ENCODE results near the gene RBAK. TPM values are rescaled to one million over a fixed set of nuclear protein-coding genes. Genes with fewer than 3 reads are reported as not detected.
"Not testable (repeated sequence)": the region's sequence is repeated elsewhere in the genome, so short reads cannot be mapped to it uniquely, and the experiment has no call there.

The RBAK gene
- total RNA-seq, 1 donor from 2014 or later = 24.5 TPM

DNA sequence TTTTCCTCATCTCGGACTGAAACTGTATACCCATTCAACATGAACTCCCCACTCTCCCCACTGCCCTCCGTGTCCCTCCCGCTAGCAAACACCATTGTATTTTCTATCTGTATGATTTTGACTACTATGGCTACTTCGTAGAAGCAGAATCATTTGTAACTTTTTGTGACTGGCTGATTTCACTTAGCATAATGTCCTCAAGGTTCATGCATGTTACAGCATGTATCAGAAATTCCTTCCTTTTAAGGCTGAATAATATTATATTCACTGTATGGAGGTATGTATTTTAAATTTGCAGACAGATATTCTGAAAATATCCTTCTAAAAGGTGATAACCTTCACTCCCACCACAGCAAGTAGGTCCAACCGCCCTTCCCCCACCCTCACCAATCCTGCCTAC, 43.7 kb upstream of the RBAK start:
- no peak overlapping the region for H3K4me3 Mint-ChIP-seq
- H3K27ac Mint-ChIP-seq = no peak overlapping the region
- no peaks in the 10 kb centered on the region for H3K27me3 ChIP-seq
- H3K36me3 Mint-ChIP-seq = peaks cover 18% of the 10 kb centered on the region
- TF ChIP-seq EZH2phosphoT487 (IDR thresholded peaks at IDR 0.05) = no peak
- TF ChIP-seq, protein P1, sequence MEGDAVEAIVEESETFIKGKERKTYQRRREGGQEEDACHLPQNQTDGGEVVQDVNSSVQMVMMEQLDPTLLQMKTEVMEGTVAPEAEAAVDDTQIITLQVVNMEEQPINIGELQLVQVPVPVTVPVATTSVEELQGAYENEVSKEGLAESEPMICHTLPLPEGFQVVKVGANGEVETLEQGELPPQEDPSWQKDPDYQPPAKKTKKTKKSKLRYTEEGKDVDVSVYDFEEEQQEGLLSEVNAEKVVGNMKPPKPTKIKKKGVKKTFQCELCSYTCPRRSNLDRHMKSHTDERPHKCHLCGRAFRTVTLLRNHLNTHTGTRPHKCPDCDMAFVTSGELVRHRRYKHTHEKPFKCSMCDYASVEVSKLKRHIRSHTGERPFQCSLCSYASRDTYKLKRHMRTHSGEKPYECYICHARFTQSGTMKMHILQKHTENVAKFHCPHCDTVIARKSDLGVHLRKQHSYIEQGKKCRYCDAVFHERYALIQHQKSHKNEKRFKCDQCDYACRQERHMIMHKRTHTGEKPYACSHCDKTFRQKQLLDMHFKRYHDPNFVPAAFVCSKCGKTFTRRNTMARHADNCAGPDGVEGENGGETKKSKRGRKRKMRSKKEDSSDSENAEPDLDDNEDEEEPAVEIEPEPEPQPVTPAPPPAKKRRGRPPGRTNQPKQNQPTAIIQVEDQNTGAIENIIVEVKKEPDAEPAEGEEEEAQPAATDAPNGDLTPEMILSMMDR (IDR thresholded peaks at IDR 0.05) = no peak
- no peak for TF ChIP-seq EZH2 (IDR thresholded peaks at IDR 0.05)
- no peaks in the 10 kb centered on the region for H3K4me1 Mint-ChIP-seq
- H3K79me2 ChIP-seq (ENCODE audit: low read depth) = no peaks in the 10 kb centered on the region
- H4K20me1 ChIP-seq (ENCODE audit: low read depth) = no peaks in the 10 kb centered on the region
- DNase-seq (ENCODE audit: low spot score) = no peak
- H2AFZ ChIP-seq (replicated peaks) = no peak overlapping the region
- H3F3A ChIP-seq (ENCODE audit: low read depth) = no peaks in the 10 kb centered on the region
- H3K9me3 Mint-ChIP-seq = no peaks in the 10 kb centered on the region
- no peaks in the 10 kb centered on the region for H3K36me3 ChIP-seq
- H3K27ac ChIP-seq = no peak overlapping the region
- H3K27me3 Mint-ChIP-seq (ENCODE audit: insufficient read depth, low read depth) = no peaks in the 10 kb centered on the region
- H3K9me3 ChIP-seq (ENCODE audit: low read depth) = no peaks in the 10 kb centered on the region
- H3K4me2 ChIP-seq = no peak overlapping the region
- H3K4me3 ChIP-seq = no peak overlapping the region
- no peak overlapping the region for H3K9ac ChIP-seq
- no peaks in the 10 kb centered on the region for H3K4me1 ChIP-seq

DNA sequence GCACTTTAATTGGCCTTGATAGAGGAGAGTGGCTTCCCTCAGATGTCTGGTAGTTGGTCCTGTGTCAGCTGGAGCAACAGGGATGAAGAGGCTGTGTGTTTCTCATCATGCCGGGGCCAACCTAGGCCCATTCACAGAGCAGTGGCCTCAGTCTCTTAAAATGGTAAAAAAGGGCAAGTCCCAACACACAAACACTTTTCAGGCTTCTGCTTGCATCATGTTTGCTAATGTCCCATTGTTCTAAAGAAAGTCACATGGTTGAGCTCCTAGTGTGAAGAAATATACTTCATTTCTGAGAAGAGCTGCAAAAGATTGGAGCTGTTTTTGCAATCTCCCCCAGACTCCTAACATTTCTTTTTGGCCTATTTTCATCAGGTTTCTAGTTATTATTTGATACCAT, 40.6 kb upstream of the RBAK start:
- H3K4me1 ChIP-seq = no peaks in the 10 kb centered on the region
- H3K9ac ChIP-seq = no peak overlapping the region
- Mint-ChIP-seq H3K4me3 (no peak overlapping the region), H3K4me1 (no peaks in the 10 kb centered on the region), H3K9me3 (peaks cover 8% of the 10 kb centered on the region), H3K36me3 (peaks cover 29% of the 10 kb centered on the region), H3K27me3 (ENCODE audit: insufficient read depth, low read depth) (no peaks in the 10 kb centered on the region), H3K27ac (no peak overlapping the region)
- no peak for TF ChIP-seq EZH2phosphoT487 (IDR thresholded peaks at IDR 0.05)
- TF ChIP-seq, protein P1 (IDR thresholded peaks at IDR 0.05) = no peak
- TF ChIP-seq EZH2 (IDR thresholded peaks at IDR 0.05) = no peak
- H4K20me1 ChIP-seq (ENCODE audit: low read depth) = no peaks in the 10 kb centered on the region
- H3K36me3 ChIP-seq = no peaks in the 10 kb centered on the region
- H3K27ac ChIP-seq = no peak overlapping the region
- no peak overlapping the region for H3K4me2 ChIP-seq
- H3F3A ChIP-seq (ENCODE audit: low read depth) = no peaks in the 10 kb centered on the region
- DNase-seq (ENCODE audit: low spot score) = no peak
- H3K4me3 ChIP-seq = no peak overlapping the region
- no peak overlapping the region for H2AFZ ChIP-seq (replicated peaks)
- H3K79me2 ChIP-seq (ENCODE audit: low read depth) = no peaks in the 10 kb centered on the region
- H3K27me3 ChIP-seq = no peaks in the 10 kb centered on the region
- H3K9me3 ChIP-seq (ENCODE audit: low read depth) = no peaks in the 10 kb centered on the region

DNA sequence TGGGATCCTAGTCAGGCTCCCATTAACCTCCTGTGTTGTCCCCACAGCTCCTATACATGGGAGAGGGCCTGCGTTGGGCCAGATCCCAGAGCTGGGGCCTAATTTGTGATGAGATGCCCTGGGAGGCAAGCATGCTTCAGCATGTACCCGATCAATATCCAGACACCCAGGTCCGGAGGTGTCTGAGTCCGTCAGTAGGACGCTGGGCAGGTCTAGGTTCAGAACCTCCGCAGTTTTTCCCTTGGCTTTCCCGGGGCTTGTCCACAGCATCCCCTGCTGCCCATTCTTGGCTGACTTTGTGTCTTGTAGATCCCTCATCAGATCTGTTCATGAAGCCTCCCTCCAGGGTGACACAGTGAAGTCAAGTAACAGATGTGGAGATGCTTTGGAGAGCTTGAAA, 32.7 kb upstream of the RBAK start:
- Histone ChIP-seq H3K4me1 (no peaks in the 10 kb centered on the region), H4K20me1 (ENCODE audit: low read depth) (no peaks in the 10 kb centered on the region), H2AFZ (replicated peaks) (no peak overlapping the region), H3K9me3 (ENCODE audit: low read depth) (no peaks in the 10 kb centered on the region), H3K4me3 (no peak overlapping the region), H3K27me3 (no peaks in the 10 kb centered on the region), H3K4me2 (no peak overlapping the region), H3K36me3 (no peaks in the 10 kb centered on the region), H3K79me2 (ENCODE audit: low read depth) (no peaks in the 10 kb centered on the region), H3K9ac (no peak overlapping the region), H3K27ac (no peak overlapping the region), H3F3A (ENCODE audit: low read depth) (no peaks in the 10 kb centered on the region)
- H3K36me3 Mint-ChIP-seq = peaks cover 39% of the 10 kb centered on the region
- no peaks in the 10 kb centered on the region for H3K4me1 Mint-ChIP-seq
- H3K9me3 Mint-ChIP-seq = peaks cover 19% of the 10 kb centered on the region
- no peak overlapping the region for H3K4me3 Mint-ChIP-seq
- DNase-seq (ENCODE audit: low spot score) = no peak
- H3K27me3 Mint-ChIP-seq (ENCODE audit: insufficient read depth, low read depth) = peaks cover 2% of the 10 kb centered on the region
- no peak overlapping the region for H3K27ac Mint-ChIP-seq
- TF ChIP-seq, protein P1 (IDR thresholded peaks at IDR 0.05) = no peak
- TF ChIP-seq EZH2phosphoT487 (IDR thresholded peaks at IDR 0.05) (no peak), EZH2 (IDR thresholded peaks at IDR 0.05) (no peak)

DNA sequence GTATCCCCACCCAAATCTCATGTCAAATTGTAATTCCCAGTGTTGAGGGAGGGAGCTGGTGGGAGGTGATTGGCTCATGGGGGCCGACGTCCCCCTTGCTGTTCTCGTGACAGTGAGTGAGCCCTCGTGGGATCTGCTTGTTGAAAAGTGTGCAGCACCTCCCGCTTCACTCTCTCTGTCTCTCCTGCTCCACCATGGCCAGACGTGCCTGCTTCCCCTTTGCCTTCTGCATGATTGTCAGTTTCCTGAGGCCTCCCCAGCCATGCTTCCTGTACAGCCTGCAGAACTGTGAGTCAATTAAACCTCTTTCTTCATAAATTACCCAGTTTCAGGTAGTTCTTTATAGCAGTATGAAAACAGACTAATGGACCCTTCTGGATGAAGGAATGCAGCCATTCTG, 29.7 kb upstream of the RBAK start:
- not testable (repeated sequence) for H3K36me3 ChIP-seq; H4K20me1 ChIP-seq (ENCODE audit: low read depth); H3K27me3 Mint-ChIP-seq (ENCODE audit: insufficient read depth, low read depth); H3K4me3 ChIP-seq; H3K4me1 ChIP-seq; H2AFZ ChIP-seq (replicated peaks); H3K9ac ChIP-seq; DNase-seq (ENCODE audit: low spot score); H3K4me3 Mint-ChIP-seq; H3K9me3 Mint-ChIP-seq; H3K79me2 ChIP-seq (ENCODE audit: low read depth); H3K4me2 ChIP-seq; H3K27me3 ChIP-seq; H3K27ac ChIP-seq; H3F3A ChIP-seq (ENCODE audit: low read depth); H3K4me1 Mint-ChIP-seq; H3K9me3 ChIP-seq (ENCODE audit: low read depth); H3K27ac Mint-ChIP-seq
- peaks cover 22% of the 10 kb centered on the region for H3K36me3 Mint-ChIP-seq

DNA sequence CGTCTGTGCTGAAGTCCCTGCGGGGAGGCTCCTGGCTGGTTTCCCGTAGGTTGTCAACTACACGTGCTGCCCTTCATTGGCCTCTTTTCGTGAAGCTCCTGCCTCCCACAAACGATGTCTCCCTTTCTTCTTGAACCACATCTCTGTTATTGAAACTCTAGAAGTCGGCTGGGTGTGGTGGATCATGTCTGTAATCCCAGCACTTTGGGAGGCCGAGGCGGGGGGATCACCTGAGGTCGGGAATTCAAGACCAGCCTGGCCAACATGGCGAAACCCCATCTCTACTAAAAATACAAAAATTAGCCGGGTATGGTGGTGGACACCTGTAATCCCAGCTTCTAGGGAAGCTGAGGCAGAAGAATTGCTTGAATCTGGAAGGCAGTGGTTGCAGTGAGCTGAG, 28.0 kb upstream of the RBAK start:
- H3K9me3 ChIP-seq (ENCODE audit: low read depth); H3K27ac ChIP-seq; H3K9ac ChIP-seq; H3K4me1 Mint-ChIP-seq; H3K4me1 ChIP-seq; H3K27me3 Mint-ChIP-seq (ENCODE audit: insufficient read depth, low read depth); H3K79me2 ChIP-seq (ENCODE audit: low read depth); H3F3A ChIP-seq (ENCODE audit: low read depth); H3K27me3 ChIP-seq; H4K20me1 ChIP-seq (ENCODE audit: low read depth); H3K4me3 Mint-ChIP-seq; H3K36me3 ChIP-seq; H3K4me3 ChIP-seq; H2AFZ ChIP-seq (replicated peaks); H3K4me2 ChIP-seq; H3K9me3 Mint-ChIP-seq; H3K27ac Mint-ChIP-seq; DNase-seq (ENCODE audit: low spot score): not testable (repeated sequence)
- H3K36me3 Mint-ChIP-seq = peaks cover 15% of the 10 kb centered on the region

Measured in neural progenitor cell (in vitro differentiated cells).